ENCODE results near the gene CDC34.

Gene CDC34

DNA sequence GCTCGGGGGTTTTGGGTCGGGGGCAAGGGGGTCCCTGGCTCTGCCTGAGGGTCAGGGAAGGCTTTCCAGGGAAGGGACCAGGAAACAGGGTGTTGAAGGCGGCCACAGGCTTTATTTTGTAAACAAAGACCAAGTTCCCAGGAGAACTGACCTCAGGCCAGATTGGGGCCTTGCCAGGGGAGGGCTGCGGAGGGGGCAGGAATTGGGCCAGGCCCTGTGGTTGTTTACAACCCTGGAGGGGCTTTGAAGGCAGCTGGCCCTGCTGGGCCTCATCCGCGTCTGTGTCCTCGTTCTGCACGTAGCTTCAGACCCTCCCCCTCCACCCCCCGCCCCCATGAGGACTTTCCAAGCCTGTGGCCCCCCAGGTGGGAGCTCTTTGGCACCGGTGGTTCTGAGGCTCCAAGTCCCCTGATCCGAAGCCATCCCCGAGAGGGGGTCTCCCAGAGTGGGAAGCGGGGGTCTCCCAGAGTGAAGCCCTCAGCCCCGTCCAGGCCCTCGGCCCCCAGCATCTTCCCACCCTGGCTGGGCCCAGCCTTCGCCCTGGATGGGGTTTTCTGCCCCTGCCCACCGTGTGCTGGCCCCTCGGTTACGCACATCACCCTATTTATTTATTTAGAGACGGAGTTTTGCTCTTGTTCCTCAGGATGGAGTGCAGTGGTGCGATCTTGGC, 27.3 kb downstream of the CDC34 start:
- H3K4me1 ChIP-seq (ENCODE audit: low read length): no peaks in the 10 kb centered on the region
- no peak overlapping the region for H3K27ac ChIP-seq (ENCODE audit: low read length)
- peaks cover 2% of the 10 kb centered on the region for H3K36me3 ChIP-seq (replicated peaks; ENCODE audit: low read depth, low read length)
- no peaks in the 10 kb centered on the region for H3K79me2 ChIP-seq (ENCODE audit: low read length)
- no peak overlapping the region for H3K4me2 ChIP-seq (ENCODE audit: low read length)
- TF ChIP-seq EZH2phosphoT487 (IDR thresholded peaks at IDR 0.05; ENCODE audit: low read depth): no peak
- TF ChIP-seq, protein P1, sequence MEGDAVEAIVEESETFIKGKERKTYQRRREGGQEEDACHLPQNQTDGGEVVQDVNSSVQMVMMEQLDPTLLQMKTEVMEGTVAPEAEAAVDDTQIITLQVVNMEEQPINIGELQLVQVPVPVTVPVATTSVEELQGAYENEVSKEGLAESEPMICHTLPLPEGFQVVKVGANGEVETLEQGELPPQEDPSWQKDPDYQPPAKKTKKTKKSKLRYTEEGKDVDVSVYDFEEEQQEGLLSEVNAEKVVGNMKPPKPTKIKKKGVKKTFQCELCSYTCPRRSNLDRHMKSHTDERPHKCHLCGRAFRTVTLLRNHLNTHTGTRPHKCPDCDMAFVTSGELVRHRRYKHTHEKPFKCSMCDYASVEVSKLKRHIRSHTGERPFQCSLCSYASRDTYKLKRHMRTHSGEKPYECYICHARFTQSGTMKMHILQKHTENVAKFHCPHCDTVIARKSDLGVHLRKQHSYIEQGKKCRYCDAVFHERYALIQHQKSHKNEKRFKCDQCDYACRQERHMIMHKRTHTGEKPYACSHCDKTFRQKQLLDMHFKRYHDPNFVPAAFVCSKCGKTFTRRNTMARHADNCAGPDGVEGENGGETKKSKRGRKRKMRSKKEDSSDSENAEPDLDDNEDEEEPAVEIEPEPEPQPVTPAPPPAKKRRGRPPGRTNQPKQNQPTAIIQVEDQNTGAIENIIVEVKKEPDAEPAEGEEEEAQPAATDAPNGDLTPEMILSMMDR (IDR thresholded peaks at IDR 0.05; ENCODE audit: low read depth, low read length): no peak
- H3K9me3 ChIP-seq (ENCODE audit: insufficient read depth, low read length): no peaks in the 10 kb centered on the region
- H4K20me1 ChIP-seq (ENCODE audit: insufficient read depth, low read length): no peaks in the 10 kb centered on the region
- H3K27me3 ChIP-seq (ENCODE audit: low read depth, low read length): no peaks in the 10 kb centered on the region
- H2AFZ ChIP-seq (ENCODE audit: low read depth, low read length): no peak overlapping the region
- no peak overlapping the region for H3K4me3 ChIP-seq (ENCODE audit: low read length)
- H3K9ac ChIP-seq (ENCODE audit: low read length): no peak overlapping the region

DNA sequence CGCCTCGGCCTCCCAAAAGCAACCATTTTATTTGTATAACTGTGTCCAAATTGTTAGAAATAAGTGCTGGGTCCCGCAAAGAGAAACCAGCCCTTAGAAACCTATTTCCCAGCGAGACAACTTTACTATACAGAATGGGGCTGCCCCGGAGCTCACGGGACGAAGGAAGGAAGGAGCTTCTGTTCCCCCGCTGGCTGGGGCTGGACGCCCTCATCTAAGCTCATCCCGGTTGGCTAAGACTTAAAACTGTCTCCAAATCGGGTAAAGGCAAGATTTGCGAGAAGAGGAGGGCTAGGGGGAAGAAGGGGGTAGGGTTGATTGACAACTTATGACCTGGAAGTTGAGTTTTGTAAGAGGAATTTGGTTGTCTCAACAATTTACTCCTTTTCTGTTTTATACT, 28.6 kb downstream of the CDC34 start:
- Histone ChIP-seq H3K36me3 (replicated peaks; ENCODE audit: low read depth, low read length) (peaks cover 2% of the 10 kb centered on the region), H3K4me3 (ENCODE audit: low read length) (no peak overlapping the region), H3K9ac (ENCODE audit: low read length) (no peak overlapping the region), H3K79me2 (ENCODE audit: low read length) (no peaks in the 10 kb centered on the region), H3K4me2 (ENCODE audit: low read length) (no peak overlapping the region), H3K9me3 (ENCODE audit: insufficient read depth, low read length) (no peaks in the 10 kb centered on the region), H3K4me1 (ENCODE audit: low read length) (no peaks in the 10 kb centered on the region), H3K27me3 (ENCODE audit: low read depth, low read length) (no peaks in the 10 kb centered on the region), H2AFZ (ENCODE audit: low read depth, low read length) (no peak overlapping the region), H3K27ac (ENCODE audit: low read length) (no peak overlapping the region), H4K20me1 (ENCODE audit: insufficient read depth, low read length) (no peaks in the 10 kb centered on the region)
- TF ChIP-seq, protein P1 (IDR thresholded peaks at IDR 0.05; ENCODE audit: low read depth, low read length): no peak
- TF ChIP-seq EZH2phosphoT487 (IDR thresholded peaks at IDR 0.05; ENCODE audit: low read depth): no peak

DNA sequence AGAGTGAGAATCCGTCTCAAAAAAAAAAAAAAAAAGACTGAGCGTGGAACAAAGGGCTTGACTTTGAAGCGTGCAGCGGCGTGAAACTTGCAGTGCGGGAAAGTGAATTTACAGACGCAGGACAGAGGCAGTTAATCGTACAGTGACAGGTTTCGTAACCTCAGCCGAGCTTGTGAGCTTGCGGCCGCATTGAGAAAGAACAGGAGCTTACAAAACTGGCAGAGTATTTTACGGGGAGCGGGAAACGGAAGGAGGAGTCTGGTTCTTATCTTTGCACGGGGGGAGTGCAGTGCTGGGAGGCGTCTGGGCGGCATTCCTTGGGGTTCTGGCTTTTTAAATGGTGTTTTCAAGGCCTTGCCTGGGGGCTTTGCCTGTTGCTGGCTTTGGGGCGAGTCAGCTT, 34.8 kb downstream of the CDC34 start:
- Histone ChIP-seq H2AFZ (ENCODE audit: low read depth, low read length) (no peak overlapping the region), H3K36me3 (replicated peaks; ENCODE audit: low read depth, low read length) (peaks cover 16% of the 10 kb centered on the region), H3K4me2 (ENCODE audit: low read length) (no peak overlapping the region), H3K4me1 (ENCODE audit: low read length) (no peaks in the 10 kb centered on the region), H3K9ac (ENCODE audit: low read length) (no peak overlapping the region), H3K4me3 (ENCODE audit: low read length) (no peak overlapping the region), H3K27ac (ENCODE audit: low read length) (no peak overlapping the region), H3K9me3 (ENCODE audit: insufficient read depth, low read length) (no peaks in the 10 kb centered on the region), H4K20me1 (ENCODE audit: insufficient read depth, low read length) (no peaks in the 10 kb centered on the region), H3K27me3 (ENCODE audit: low read depth, low read length) (no peaks in the 10 kb centered on the region), H3K79me2 (ENCODE audit: low read length) (no peaks in the 10 kb centered on the region)
- TF ChIP-seq EZH2phosphoT487 (IDR thresholded peaks at IDR 0.05; ENCODE audit: low read depth): no peak
- TF ChIP-seq, protein P1 (IDR thresholded peaks at IDR 0.05; ENCODE audit: low read depth, low read length): no peak

DNA sequence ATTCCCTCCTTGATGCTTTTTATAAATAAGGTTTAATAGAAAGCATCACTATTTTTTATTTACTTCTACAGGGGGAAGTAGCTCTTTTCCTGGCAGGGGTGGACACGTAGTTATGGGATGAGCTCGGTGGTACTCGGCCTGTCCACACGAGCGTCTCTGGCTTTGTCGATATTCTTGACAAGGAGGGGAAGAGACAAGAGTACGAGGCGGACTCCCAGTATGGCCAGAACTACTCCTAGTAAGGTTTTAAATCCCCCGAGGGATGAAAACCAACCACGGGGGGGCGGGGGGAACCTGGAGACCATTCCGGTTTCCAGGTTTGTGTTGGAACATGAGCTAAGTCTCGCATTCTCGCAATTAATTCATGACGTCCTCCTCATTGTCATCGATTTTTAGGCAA, 35.3 kb downstream of the CDC34 start:
- no peak for TF ChIP-seq EZH2phosphoT487 (IDR thresholded peaks at IDR 0.05; ENCODE audit: low read depth)
- TF ChIP-seq, protein P1 (IDR thresholded peaks at IDR 0.05; ENCODE audit: low read depth, low read length): no peak
- Histone ChIP-seq H3K4me2 (ENCODE audit: low read length) (no peak overlapping the region), H3K4me3 (ENCODE audit: low read length) (no peak overlapping the region)

More for the DNA sequence above, 35.3 kb downstream of the CDC34 start:
- Histone ChIP-seq H3K79me2 (ENCODE audit: low read length) (no peaks in the 10 kb centered on the region), H3K4me1 (ENCODE audit: low read length) (no peaks in the 10 kb centered on the region), H3K9ac (ENCODE audit: low read length) (no peak overlapping the region), H3K27ac (ENCODE audit: low read length) (no peak overlapping the region), H2AFZ (ENCODE audit: low read depth, low read length) (no peak overlapping the region), H3K9me3 (ENCODE audit: insufficient read depth, low read length) (no peaks in the 10 kb centered on the region), H4K20me1 (ENCODE audit: insufficient read depth, low read length) (no peaks in the 10 kb centered on the region), H3K36me3 (replicated peaks; ENCODE audit: low read depth, low read length) (peaks cover 16% of the 10 kb centered on the region), H3K27me3 (ENCODE audit: low read depth, low read length) (no peaks in the 10 kb centered on the region)

Data from OCI-LY3 (cell line).